HCT116 (cell line): ENCODE measurements around the gene C4BPB.

Experiments
- CEBPB ChIP-seq: IDR thresholded peaks from 2 replicates; pipeline ENCODE4 v1.6.1; 2012; ENCODE audit warnings: low read depth
- EZH2 ChIP-seq: fragments of 200-600 bp; sonication (generic); IDR thresholded peaks from 2 replicates; pipeline ENCODE4 v1.6.1; 2017; ENCODE audit warnings: antibody characterized with exemption, mixed run types
- EZH2phosphoT487 ChIP-seq: fragments of 200-600 bp; IDR thresholded peaks from 2 replicates; pipeline ENCODE4 v1.6.1; 2018; ENCODE audit warnings: antibody characterized with exemption, borderline replicate concordance
- JUND ChIP-seq: IDR thresholded peaks from 2 replicates; pipeline ENCODE4 v1.6.1; 2012
- POLR2A ChIP-seq: IDR thresholded peaks from 2 replicates; pipeline ENCODE4 v1.7.0; 2011; ENCODE audit warnings: borderline replicate concordance; ENCODE audit not compliant: insufficient read depth, insufficient read length; ENCODE audit errors: extremely low read depth
- POLR2AphosphoS5 ChIP-seq: IDR thresholded peaks from 2 replicates; pipeline ENCODE4 v1.6.1; 2011; ENCODE audit warnings: mild to moderate bottlenecking, low read depth, low read length, moderate library complexity
- RAD21 ChIP-seq: IDR thresholded peaks from 2 replicates; pipeline ENCODE4 v1.6.1; 2012; ENCODE audit warnings: low read depth, mild to moderate bottlenecking
- SRF ChIP-seq: IDR thresholded peaks from 2 replicates; pipeline ENCODE4 v1.6.1; 2012; ENCODE audit warnings: low read depth
- TF ChIP-seq, protein P1 (sequence below), 3 experiments: fragments of 200-600 bp in 1 of 3; sonication (generic) in 1 of 3; IDR thresholded peaks in 2 of 3; conservative IDR thresholded peaks in 1 of 3; 2 replicates each; pipeline ENCODE4 v1.5.1; 2012 to 2017; ENCODE audit warnings: low read depth in 2 of 3, low read length in 2 of 3, antibody characterized with exemption in 1 of 3, borderline replicate concordance in 1 of 3, control low read depth in 1 of 3, mild to moderate bottlenecking in 1 of 3, mixed read lengths in 1 of 3, mixed run types in 1 of 3, moderate library complexity in 1 of 3; ENCODE audit not compliant: insufficient read depth in 1 of 3
- TF ChIP-seq, protein P2 (sequence below): IDR thresholded peaks from 2 replicates; pipeline ENCODE4 v1.6.1; 2012; ENCODE audit warnings: low read depth

DNA sequence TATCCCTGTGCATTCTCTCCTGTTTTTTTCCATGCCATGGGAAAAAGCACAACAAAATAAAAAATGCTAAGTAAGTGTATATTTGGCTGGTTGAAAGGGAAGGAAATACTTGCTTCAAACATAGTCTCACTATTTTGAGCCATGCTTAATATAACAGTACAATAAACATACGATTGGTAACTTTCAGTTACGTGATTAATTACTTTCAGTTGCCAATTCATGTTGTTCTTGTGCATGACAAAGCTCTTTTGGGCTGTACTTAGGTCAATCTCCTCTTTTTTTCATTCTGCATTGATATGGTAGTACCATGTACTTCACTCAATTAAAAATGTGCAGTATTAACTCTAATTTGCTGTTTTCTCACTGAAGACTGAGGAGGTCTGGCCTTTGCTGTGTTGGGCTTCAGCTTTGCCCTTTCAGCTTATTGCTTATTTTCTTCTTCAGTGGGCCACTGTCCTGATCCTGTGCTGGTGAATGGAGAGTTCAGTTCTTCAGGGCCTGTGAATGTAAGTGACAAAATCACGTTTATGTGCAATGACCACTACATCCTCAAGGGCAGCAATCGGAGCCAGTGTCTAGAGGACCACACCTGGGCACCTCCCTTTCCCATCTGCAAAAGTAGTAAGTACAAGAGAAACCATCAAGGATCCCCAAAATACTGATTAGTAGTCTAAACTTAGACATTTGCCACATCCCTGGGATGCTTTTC lies 2.7 kb downstream of the C4BPB start:
- TF ChIP-seq POLR2A = no peak
- TF ChIP-seq CEBPB = no peak
- TF ChIP-seq EZH2 = no peak
- no peak for TF ChIP-seq JUND
- TF ChIP-seq RAD21 = no peak
- TF ChIP-seq, protein P1, sequence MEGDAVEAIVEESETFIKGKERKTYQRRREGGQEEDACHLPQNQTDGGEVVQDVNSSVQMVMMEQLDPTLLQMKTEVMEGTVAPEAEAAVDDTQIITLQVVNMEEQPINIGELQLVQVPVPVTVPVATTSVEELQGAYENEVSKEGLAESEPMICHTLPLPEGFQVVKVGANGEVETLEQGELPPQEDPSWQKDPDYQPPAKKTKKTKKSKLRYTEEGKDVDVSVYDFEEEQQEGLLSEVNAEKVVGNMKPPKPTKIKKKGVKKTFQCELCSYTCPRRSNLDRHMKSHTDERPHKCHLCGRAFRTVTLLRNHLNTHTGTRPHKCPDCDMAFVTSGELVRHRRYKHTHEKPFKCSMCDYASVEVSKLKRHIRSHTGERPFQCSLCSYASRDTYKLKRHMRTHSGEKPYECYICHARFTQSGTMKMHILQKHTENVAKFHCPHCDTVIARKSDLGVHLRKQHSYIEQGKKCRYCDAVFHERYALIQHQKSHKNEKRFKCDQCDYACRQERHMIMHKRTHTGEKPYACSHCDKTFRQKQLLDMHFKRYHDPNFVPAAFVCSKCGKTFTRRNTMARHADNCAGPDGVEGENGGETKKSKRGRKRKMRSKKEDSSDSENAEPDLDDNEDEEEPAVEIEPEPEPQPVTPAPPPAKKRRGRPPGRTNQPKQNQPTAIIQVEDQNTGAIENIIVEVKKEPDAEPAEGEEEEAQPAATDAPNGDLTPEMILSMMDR (IDR thresholded peaks at IDR 0.05 in 2 of 3, conservative IDR thresholded peaks at IDR 0.05 in 1 of 3; ENCODE audit: borderline replicate concordance in 1 of 3, insufficient read depth in 1 of 3, low read depth in 2 of 3, low read length in 2 of 3) = 0 out of 6 replicates have a peak, but pooled peaks of 1 of the 3 experiments have one; percentile 22
- no peak for TF ChIP-seq SRF
- TF ChIP-seq, protein P2, sequence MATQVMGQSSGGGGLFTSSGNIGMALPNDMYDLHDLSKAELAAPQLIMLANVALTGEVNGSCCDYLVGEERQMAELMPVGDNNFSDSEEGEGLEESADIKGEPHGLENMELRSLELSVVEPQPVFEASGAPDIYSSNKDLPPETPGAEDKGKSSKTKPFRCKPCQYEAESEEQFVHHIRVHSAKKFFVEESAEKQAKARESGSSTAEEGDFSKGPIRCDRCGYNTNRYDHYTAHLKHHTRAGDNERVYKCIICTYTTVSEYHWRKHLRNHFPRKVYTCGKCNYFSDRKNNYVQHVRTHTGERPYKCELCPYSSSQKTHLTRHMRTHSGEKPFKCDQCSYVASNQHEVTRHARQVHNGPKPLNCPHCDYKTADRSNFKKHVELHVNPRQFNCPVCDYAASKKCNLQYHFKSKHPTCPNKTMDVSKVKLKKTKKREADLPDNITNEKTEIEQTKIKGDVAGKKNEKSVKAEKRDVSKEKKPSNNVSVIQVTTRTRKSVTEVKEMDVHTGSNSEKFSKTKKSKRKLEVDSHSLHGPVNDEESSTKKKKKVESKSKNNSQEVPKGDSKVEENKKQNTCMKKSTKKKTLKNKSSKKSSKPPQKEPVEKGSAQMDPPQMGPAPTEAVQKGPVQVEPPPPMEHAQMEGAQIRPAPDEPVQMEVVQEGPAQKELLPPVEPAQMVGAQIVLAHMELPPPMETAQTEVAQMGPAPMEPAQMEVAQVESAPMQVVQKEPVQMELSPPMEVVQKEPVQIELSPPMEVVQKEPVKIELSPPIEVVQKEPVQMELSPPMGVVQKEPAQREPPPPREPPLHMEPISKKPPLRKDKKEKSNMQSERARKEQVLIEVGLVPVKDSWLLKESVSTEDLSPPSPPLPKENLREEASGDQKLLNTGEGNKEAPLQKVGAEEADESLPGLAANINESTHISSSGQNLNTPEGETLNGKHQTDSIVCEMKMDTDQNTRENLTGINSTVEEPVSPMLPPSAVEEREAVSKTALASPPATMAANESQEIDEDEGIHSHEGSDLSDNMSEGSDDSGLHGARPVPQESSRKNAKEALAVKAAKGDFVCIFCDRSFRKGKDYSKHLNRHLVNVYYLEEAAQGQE = no peak
- no peak for TF ChIP-seq EZH2phosphoT487
- TF ChIP-seq POLR2AphosphoS5 = no peak
